HCT116 (cell line): ENCODE data around the gene TAS2R46. TPM values are rescaled to one million over a fixed set of nuclear protein-coding genes. Genes with fewer than 3 reads are reported as not detected.

Source experiments
- ATAC-seq: fragments of 200-7000 bp; cut with Tn5 transposase; 2 replicates; pipeline ENCODE4 v1.9.1; 2020; ENCODE audit warnings: mild to moderate bottlenecking, moderate library complexity
- BruUV-seq: library from RNA; stranded (reverse); fragments of 400-500 nt; replicated peaks from 2 replicates; lab custom pipeline; 2021; lab: Mats Ljungman, UMichigan
- CTCF ChIA-PET: fragments of 300-600 bp; sonication (Branson Sonifier 250); formaldehyde crosslinking; loops from one replicate; lab custom pipeline; 2021; ENCODE audit warnings: antibody characterized with exemption; lab: Charles Lee
- POLR2A ChIA-PET: fragments of 300-600, 350-600 bp; sonication (Branson Sonifier 250); formaldehyde crosslinking; loops from one replicate; lab custom pipeline; 2021; ENCODE audit warnings: antibody characterized with exemption; lab: Charles Lee
- RAD21 ChIA-PET, 2 experiments: fragments of 300-600 bp; sonication (Branson Sonifier 250); formaldehyde crosslinking; loops; one replicate each; lab custom pipeline; 2023; ENCODE audit warnings: low total read pairs in 2 of 2; ENCODE audit not compliant: uncharacterized antibody in 2 of 2, unreplicated experiment in 2 of 2, low non-redundant PET in 1 of 2; lab: Charles Lee
- DNase-seq: peaks from one replicate; pipeline ENCODE4 v3.0.0-alpha.2; 2010; ENCODE audit warnings: low read depth, low spot score
- H2AFZ ChIP-seq: fragments of 200-600 bp; shearing (Covaris generic), sonication (generic); 2 replicates; pipeline ENCODE4 v1.6.1; 2017; ENCODE audit warnings: low read depth, mixed run types, mixed read lengths, antibody characterized with exemption, low read length; ENCODE audit not compliant: poor library complexity, severe bottlenecking
- H3K27ac ChIP-seq: 2 replicates; pipeline ENCODE4 v1.5.1; 2012; ENCODE audit warnings: low read depth, low read length
- H3K27me3 ChIP-seq: fragments of 200-600 bp; sonication (generic); 2 replicates; pipeline ENCODE4 v1.6.1; 2016; ENCODE audit warnings: mixed run types, low read length, mixed read lengths; ENCODE audit not compliant: insufficient read depth
- H3K36me3 ChIP-seq, 2 experiments: fragments of 200-500 bp in 1 of 2; fragments of 200-600 bp in 1 of 2; sonication (Bioruptor generic) in 1 of 2; sonication (generic) in 1 of 2; 2 replicates each; pipeline versions ENCODE4 v1.5.1 to v1.6.1; 2014 to 2016; ENCODE audit warnings: low read length in 2 of 2, inconsistent platforms in 1 of 2, mixed read lengths in 1 of 2, mixed run types in 1 of 2; ENCODE audit not compliant: insufficient read depth in 2 of 2, control insufficient read depth in 1 of 2
- H3K4me1 ChIP-seq, 2 experiments: fragments of 200-600 bp in 1 of 2; sonication (generic) in 1 of 2; 2 replicates each; pipeline versions ENCODE4 v1.5.1 to v1.6.1; 2012 to 2017; ENCODE audit warnings: low read length in 2 of 2, inconsistent platforms in 1 of 2, mild to moderate bottlenecking in 1 of 2, mixed read lengths in 1 of 2, mixed run types in 1 of 2, moderate library complexity in 1 of 2; ENCODE audit not compliant: insufficient read depth in 2 of 2, control insufficient read depth in 1 of 2
- H3K4me2 ChIP-seq: fragments of 200-600 bp; sonication (generic); 2 replicates; pipeline ENCODE4 v1.6.1; 2017; ENCODE audit warnings: mixed run types, low read length, mixed read lengths
- H3K4me3 ChIP-seq, 2 experiments: fragments of 200-600 bp in 1 of 2; sonication (generic) in 1 of 2; replicated peaks in 1 of 2; 2 replicates each; pipeline ENCODE4 v1.5.1; 2011 to 2016; ENCODE audit warnings: low read length in 2 of 2, control low read depth in 1 of 2, low read depth in 1 of 2, mild to moderate bottlenecking in 1 of 2, mixed read lengths in 1 of 2, mixed run types in 1 of 2
- H3K79me2 ChIP-seq: fragments of 200-600 bp; sonication (generic); 2 replicates; pipeline ENCODE4 v1.6.1; 2017; ENCODE audit warnings: mild to moderate bottlenecking, mixed run types, low read length, moderate library complexity, mixed read lengths; ENCODE audit not compliant: insufficient read depth
- H3K9ac ChIP-seq: fragments of 200-600 bp; sonication (generic); 2 replicates; pipeline ENCODE4 v1.6.1; 2016; ENCODE audit warnings: low read length, mixed read lengths
- H3K9me2 ChIP-seq: fragments of 200-600 bp; sonication (generic), shearing (Covaris generic); 2 replicates; pipeline ENCODE4 v1.6.1; 2017; ENCODE audit warnings: mixed run types, mild to moderate bottlenecking, moderate library complexity; ENCODE audit not compliant: insufficient read depth
- H3K9me3 ChIP-seq, 2 experiments: fragments of 200-500 bp in 1 of 2; fragments of 200-600 bp in 1 of 2; sonication (Bioruptor generic) in 1 of 2; sonication (generic) in 1 of 2; 2 replicates each; pipeline ENCODE4 v1.6.1; 2014 to 2017; ENCODE audit warnings: low read length in 2 of 2, mixed read lengths in 2 of 2, inconsistent platforms in 1 of 2, low read depth in 1 of 2, mild to moderate bottlenecking in 1 of 2, mixed run types in 1 of 2, moderate library complexity in 1 of 2; ENCODE audit not compliant: control insufficient read depth in 1 of 2, insufficient read depth in 1 of 2
- H4K20me1 ChIP-seq: fragments of 200-600 bp; sonication (generic), shearing (Covaris generic); 2 replicates; pipeline ENCODE4 v1.6.1; 2017; ENCODE audit warnings: mixed run types, mild to moderate bottlenecking, moderate library complexity; ENCODE audit not compliant: insufficient read depth
- CBX3 ChIP-seq: IDR thresholded peaks from 2 replicates; pipeline ENCODE4 v1.6.1; 2012; ENCODE audit warnings: low read depth
- CEBPB ChIP-seq: IDR thresholded peaks from 2 replicates; pipeline ENCODE4 v1.6.1; 2012; ENCODE audit warnings: low read depth
- EZH2 ChIP-seq: fragments of 200-600 bp; sonication (generic); IDR thresholded peaks from 2 replicates; pipeline ENCODE4 v1.6.1; 2017; ENCODE audit warnings: antibody characterized with exemption, mixed run types
- FOSL1 ChIP-seq: IDR thresholded peaks from 2 replicates; pipeline ENCODE4 v1.6.1; 2012; ENCODE audit warnings: low read depth
- JUND ChIP-seq: IDR thresholded peaks from 2 replicates; pipeline ENCODE4 v1.6.1; 2012
- MAX ChIP-seq: IDR thresholded peaks from 2 replicates; pipeline ENCODE4 v1.6.1; 2012
- POLR2A ChIP-seq: IDR thresholded peaks from 2 replicates; pipeline ENCODE4 v1.7.0; 2011; ENCODE audit warnings: borderline replicate concordance; ENCODE audit not compliant: insufficient read depth, insufficient read length; ENCODE audit errors: extremely low read depth
- RAD21 ChIP-seq: IDR thresholded peaks from 2 replicates; pipeline ENCODE4 v1.6.1; 2012; ENCODE audit warnings: low read depth, mild to moderate bottlenecking
- REST ChIP-seq: IDR thresholded peaks from 2 replicates; pipeline ENCODE4 v1.6.1; 2012; ENCODE audit warnings: low read depth
- SP1 ChIP-seq: IDR thresholded peaks from 2 replicates; pipeline ENCODE4 v1.6.1; 2012; ENCODE audit warnings: low read depth
- ZFX ChIP-seq: fragments of 450-650 bp; IDR thresholded peaks from 2 replicates; pipeline ENCODE4 v1.6.1; 2017
- ZNF274 ChIP-seq: fragments of 200-500 bp; sonication (Bioruptor generic); IDR thresholded peaks from 2 replicates; pipeline ENCODE4 v1.6.1; 2014; ENCODE audit warnings: mild to moderate bottlenecking, low read depth, low read length, inconsistent platforms
- intact Hi-C: fragments of 100-400 bp; cut with micrococcal nuclease; formaldehyde crosslinking; loops from 2 replicates; pipeline ENCODE4 v1.10.0; 2022
- total RNA-seq: library from RNA; stranded (reverse); gene quantifications from one replicate; pipeline ENCODE4 v1.2.1, GENCODE V29; 2021; ENCODE audit not compliant: unreplicated experiment

TAS2R46 gene
- total RNA-seq, 1 experiment from 2014 or later: 0.42 TPM

- TF ChIP-seq MAX (no peak), JUND (no peak), RAD21 (no peak), CBX3 (no peak), ZFX (no peak), REST (no peak), ZNF274 (no peak), FOSL1 (no peak)
These were observed 23.3 kb upstream of the TAS2R46 start (continued) for GRCh38 chr12:11085419-11085818.

- CTCF ChIA-PET: no interaction called here
- H3K9ac ChIP-seq: no peak overlapping the region
- H3K36me3 ChIP-seq: no peaks in the 10 kb centered on the region
- DNase-seq: no peak
- H3K79me2 ChIP-seq: no peaks in the 10 kb centered on the region
- no peaks in the 10 kb centered on the region for H3K4me1 ChIP-seq
- POLR2A ChIA-PET: no interaction called here
- H3K9me3 ChIP-seq: no peaks in the 10 kb centered on the region
- H2AFZ ChIP-seq: no peak overlapping the region
- intact Hi-C loops: loop anchor here (2.0 kb wide), 1 partner anchor 27 kb away; no protein-coding TSS in a partner anchor
- TF ChIP-seq SP1 (no peak), EZH2 (no peak), CEBPB (no peak), POLR2A (no peak)
- TF ChIP-seq, all 23 proteins: peak for 0
- H4K20me1 ChIP-seq: no peaks in the 10 kb centered on the region
- H3K9me2 ChIP-seq: no peaks in the 10 kb centered on the region
- H3K4me2 ChIP-seq: no peak overlapping the region
- no TSS peak for BruUV-seq
- no peak for ATAC-seq
- RAD21 ChIA-PET: no interaction called here
- no peak overlapping the region for H3K27ac ChIP-seq
- H3K4me3 ChIP-seq: no peak overlapping the region
- no peaks in the 10 kb centered on the region for H3K27me3 ChIP-seq
These were observed 19.9 kb upstream of the TAS2R46 start for GRCh38 chr12:11081987-11082386.
